Stimulated activated memory B cell treated with anti-CD40 and anti-IgM and Interleukin-4, amounts not matched to agents 10 μg/mL and 1 μg/mL and 100 μg/mL, for 72 hours (primary cell): ENCODE results near the gene RC3H2.
"Not testable (repeated sequence)": the region's sequence is repeated elsewhere in the genome, so short reads cannot be mapped to it uniquely, and the experiment has no call there.

Experiments used
- ATAC-seq: fragments of 150-1000 bp; cut with Tn5 transposase; 2 replicates; pipeline ENCODE4 v1.10.0; 2021
- H3K27ac Mint-ChIP-seq: one replicate; pipeline ENCODE4 v1.8.0; 2022; ENCODE audit warnings: mild to moderate bottlenecking, mixed read lengths
- H3K27me3 Mint-ChIP-seq: one replicate; pipeline ENCODE4 v1.8.0; 2022; ENCODE audit warnings: mixed read lengths
- H3K36me3 Mint-ChIP-seq: one replicate; pipeline ENCODE4 v1.8.0; 2022; ENCODE audit warnings: mixed read lengths
- H3K4me1 Mint-ChIP-seq: one replicate; pipeline ENCODE4 v1.8.0; 2022; ENCODE audit warnings: mixed read lengths
- H3K4me3 Mint-ChIP-seq: one replicate; pipeline ENCODE4 v1.8.0; 2022; ENCODE audit warnings: mild to moderate bottlenecking, moderate library complexity, mixed read lengths
- H3K9me3 Mint-ChIP-seq: one replicate; pipeline ENCODE4 v1.8.0; 2022; ENCODE audit warnings: mixed read lengths

The RC3H2 gene

DNA sequence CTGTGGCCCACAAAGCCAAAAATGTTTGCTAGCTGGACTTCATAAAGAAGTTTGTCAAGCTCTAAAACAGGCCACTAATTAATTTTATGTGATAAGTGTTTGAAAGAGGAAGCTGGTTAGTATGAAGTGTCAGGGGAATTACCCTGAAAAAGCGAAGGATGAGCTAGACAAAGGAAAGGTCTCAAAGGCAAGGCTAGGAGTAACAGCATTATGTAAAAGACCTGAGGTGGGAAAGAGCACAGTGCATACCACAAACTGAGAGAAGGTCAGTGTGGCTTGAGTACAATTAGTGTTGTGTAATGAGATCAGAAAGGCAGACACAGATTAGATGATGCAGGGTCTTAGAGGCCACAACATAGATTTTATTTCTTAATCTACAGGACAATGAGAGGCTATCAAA lies 29.6 kb downstream of the RC3H2 start:
- Mint-ChIP-seq H3K9me3 (no peaks in the 10 kb centered on the region), H3K27me3 (no peaks in the 10 kb centered on the region), H3K36me3 (peaks cover 71% of the 10 kb centered on the region), H3K4me1 (peaks cover 18% of the 10 kb centered on the region), H3K27ac (peak overlapping the region; percentile 71), H3K4me3 (peak overlapping the region; percentile 38)
- ATAC-seq: peak; percentile 77

DNA sequence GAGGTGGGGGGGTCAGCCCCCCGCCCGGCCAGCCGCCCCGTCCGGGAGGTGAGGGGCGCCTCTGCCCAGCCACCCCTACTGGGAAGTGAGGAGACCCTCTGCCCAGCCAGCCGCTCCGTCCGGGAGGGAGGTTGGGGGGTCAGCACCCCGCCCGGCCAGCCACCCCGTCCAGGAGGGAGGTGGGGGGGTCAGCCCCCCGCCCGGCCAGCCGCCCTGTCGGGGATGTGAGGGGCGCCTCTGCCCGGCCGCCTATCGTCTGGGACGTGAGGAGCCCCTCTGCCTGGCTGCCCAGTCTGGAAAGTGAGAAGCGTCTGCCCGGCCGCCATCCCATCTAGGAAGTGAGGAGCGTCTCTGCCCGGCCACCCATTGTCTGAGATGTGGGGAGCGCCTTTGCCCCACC lies 37.9 kb downstream of the RC3H2 start:
- H3K4me3 Mint-ChIP-seq, H3K4me1 Mint-ChIP-seq, H3K9me3 Mint-ChIP-seq, H3K27ac Mint-ChIP-seq, H3K27me3 Mint-ChIP-seq, ATAC-seq: not testable (repeated sequence)
- H3K36me3 Mint-ChIP-seq: peaks cover 61% of the 10 kb centered on the region

DNA sequence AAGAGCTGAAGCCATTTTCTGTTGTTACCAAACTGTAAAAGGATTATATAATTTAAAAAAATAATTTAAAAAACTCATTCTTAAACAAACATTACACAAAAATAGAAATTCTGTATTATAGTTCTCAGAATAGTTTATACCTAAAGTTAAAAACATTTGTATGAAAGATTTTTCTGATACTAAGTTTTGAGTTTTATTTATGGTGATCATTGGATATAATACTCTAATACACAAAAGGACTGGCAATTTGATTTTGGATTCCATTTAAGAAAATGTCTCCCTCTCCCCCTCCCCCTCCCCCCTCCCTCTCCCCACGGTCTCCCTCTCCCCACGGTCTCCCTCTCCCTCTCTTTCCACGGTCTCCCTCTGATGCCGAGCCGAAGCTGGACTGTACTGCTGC lies 39.1 kb downstream of the RC3H2 start:
- Mint-ChIP-seq H3K4me1 (peaks cover 7% of the 10 kb centered on the region), H3K27me3 (no peaks in the 10 kb centered on the region), H3K4me3 (no peak overlapping the region), H3K9me3 (no peaks in the 10 kb centered on the region), H3K27ac (no peak overlapping the region), H3K36me3 (peaks cover 52% of the 10 kb centered on the region)
- no peak for ATAC-seq

DNA sequence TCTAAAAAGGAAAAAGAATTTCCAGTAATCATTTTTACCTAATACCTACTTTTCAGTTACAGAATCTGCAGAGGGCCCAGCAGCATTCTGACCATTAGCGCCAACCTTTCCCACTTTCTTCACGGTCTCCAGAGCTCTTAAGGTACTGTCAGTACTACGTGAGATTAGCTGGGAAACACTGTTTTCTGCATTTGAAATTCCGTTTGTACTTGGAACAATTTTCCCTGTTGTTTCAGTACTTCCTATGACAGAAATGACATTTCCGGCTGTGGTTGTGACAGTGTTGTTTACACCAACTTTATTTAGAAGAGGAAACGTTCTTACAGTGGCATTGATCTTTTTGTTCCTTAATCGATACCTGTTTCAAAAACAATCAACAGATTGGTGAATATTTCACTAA lies 39.9 kb downstream of the RC3H2 start:
- no peak overlapping the region for H3K4me3 Mint-ChIP-seq
- H3K27me3 Mint-ChIP-seq: no peaks in the 10 kb centered on the region
- no peaks in the 10 kb centered on the region for H3K9me3 Mint-ChIP-seq
- H3K4me1 Mint-ChIP-seq: peaks cover 7% of the 10 kb centered on the region
- H3K27ac Mint-ChIP-seq: no peak overlapping the region
- H3K36me3 Mint-ChIP-seq: peaks cover 44% of the 10 kb centered on the region
- ATAC-seq: no peak

DNA sequence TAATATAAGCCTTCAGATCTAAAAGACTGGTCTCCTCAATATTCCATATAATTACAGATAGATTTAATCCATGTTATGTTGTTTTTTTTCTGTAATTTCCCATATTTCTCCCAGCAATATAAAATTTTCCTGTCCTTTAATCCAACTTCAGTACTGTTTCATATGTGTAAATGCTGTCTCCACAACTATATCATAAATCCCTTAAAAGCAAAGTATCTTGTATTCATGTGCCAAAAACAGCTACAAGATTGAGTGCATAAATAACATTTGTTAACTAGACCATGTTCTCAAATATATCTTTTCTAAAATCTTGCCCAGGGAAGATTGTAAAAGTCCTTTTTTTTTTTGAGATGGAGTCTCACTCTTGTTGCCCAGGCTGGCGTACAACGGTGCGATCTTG lies 41.8 kb downstream of the RC3H2 start:
- H3K9me3 Mint-ChIP-seq: no peaks in the 10 kb centered on the region
- no peak overlapping the region for H3K4me3 Mint-ChIP-seq
- H3K36me3 Mint-ChIP-seq: peaks cover 47% of the 10 kb centered on the region
- H3K4me1 Mint-ChIP-seq: peaks cover 7% of the 10 kb centered on the region
- peak overlapping the region; percentile 35 for H3K27ac Mint-ChIP-seq
- H3K27me3 Mint-ChIP-seq: no peaks in the 10 kb centered on the region
- ATAC-seq: no peak

DNA sequence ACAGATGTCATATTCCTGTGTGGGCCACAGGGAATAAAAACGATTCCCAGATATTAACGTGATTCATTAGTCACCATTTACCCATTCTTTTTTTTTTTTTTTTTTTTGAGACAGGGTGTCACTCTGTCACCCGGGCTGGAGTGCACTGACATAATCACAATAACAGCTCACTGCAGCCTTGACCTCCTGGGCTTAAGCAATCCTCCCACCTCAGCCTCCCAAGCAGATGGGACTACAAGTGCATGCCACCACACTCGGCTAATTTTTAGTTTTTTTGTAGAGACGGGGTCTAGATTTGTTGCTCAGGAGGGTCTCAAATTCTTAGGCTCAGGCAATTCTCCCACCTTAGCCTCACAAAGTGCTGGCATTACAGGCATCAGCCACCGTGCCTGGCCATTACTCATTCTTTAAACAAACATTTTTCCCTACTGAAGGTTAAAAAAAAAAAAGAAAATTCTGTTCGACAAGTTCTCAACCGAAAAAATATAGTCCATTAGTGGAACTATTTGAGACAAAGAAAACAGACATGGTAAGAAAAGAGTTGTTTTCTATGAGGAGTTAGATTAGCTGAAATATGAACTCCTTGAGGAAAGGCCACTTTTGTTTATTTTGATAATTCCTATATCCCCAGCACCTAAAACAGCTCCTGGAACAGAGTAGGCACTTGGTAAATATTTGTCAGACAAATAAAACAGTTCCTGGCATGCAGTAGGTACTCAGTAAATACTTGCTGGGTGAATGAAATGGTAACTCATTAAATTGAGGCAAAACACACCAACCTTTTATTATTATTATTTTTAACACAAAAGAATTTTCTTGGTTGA lies 44.6 kb downstream of the RC3H2 start:
- Mint-ChIP-seq H3K27ac (no peak overlapping the region), H3K4me3 (no peak overlapping the region), H3K36me3 (peaks cover 52% of the 10 kb centered on the region), H3K27me3 (no peaks in the 10 kb centered on the region), H3K9me3 (no peaks in the 10 kb centered on the region), H3K4me1 (peaks cover 7% of the 10 kb centered on the region)
- no peak for ATAC-seq

DNA sequence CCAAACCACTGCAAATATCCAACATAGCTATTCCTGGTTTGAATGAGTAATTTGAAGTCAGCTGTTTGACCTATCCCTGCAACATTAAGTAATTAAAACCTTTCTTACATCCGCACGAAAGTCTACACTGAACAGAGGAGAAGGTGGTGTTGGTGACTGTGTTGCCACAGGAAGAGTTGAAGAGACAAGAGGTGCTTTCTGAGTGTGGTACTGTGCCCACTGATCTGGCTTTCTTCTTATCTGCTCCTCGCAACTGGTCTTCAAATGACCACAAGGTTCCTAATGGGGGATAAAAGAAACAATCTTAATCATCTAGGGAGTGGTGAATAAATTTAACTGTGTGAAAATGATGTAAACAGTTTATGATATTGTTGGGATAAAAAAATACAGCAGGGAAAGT lies 47.3 kb downstream of the RC3H2 start:
- H3K9me3 Mint-ChIP-seq: no peaks in the 10 kb centered on the region
- H3K4me3 Mint-ChIP-seq: no peak overlapping the region
- H3K27me3 Mint-ChIP-seq: no peaks in the 10 kb centered on the region
- H3K4me1 Mint-ChIP-seq: peaks cover under 1% of the 10 kb centered on the region
- ATAC-seq: no peak
- H3K36me3 Mint-ChIP-seq: peaks cover 50% of the 10 kb centered on the region
- no peak overlapping the region for H3K27ac Mint-ChIP-seq

DNA sequence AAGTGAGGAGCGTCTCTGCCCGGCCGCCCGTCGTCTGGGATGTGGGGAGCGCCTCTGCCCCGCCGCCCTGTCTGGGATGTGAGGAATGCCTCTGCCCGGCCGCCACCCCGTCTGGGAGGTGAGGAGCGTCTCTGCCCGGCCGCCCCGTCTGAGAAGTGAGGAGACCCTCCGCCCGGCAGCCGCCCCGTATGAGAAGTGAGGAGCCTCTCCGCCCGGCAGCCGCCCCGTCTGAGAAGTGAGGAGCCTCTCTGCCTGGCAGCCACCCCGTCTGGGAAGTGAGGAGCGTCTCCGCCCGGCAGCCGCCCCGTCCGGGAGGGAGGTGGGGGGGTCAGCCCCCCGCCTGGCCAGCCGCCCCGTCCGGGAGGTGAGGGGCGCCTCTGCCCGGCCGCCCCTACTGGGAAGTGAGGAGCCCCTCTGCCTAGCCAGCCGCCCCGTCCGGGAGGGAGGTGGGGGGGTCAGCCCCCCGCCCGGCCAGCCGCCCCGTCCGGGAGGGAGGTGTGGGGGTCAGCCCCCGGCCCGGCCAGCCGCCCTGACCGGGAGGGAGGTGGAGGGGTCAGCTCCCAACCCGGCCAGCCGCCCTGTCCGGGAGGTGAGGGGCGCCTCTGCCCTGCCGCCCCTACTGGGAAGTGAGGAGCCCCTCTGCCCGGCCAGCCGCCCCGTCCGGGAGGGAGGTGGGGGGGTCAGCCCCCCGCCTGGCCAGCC lies 52.9 kb downstream of the RC3H2 start:
- not testable (repeated sequence) for H3K4me3 Mint-ChIP-seq, H3K4me1 Mint-ChIP-seq, H3K27me3 Mint-ChIP-seq, ATAC-seq, H3K27ac Mint-ChIP-seq, H3K9me3 Mint-ChIP-seq
- H3K36me3 Mint-ChIP-seq: peaks cover 48% of the 10 kb centered on the region

DNA sequence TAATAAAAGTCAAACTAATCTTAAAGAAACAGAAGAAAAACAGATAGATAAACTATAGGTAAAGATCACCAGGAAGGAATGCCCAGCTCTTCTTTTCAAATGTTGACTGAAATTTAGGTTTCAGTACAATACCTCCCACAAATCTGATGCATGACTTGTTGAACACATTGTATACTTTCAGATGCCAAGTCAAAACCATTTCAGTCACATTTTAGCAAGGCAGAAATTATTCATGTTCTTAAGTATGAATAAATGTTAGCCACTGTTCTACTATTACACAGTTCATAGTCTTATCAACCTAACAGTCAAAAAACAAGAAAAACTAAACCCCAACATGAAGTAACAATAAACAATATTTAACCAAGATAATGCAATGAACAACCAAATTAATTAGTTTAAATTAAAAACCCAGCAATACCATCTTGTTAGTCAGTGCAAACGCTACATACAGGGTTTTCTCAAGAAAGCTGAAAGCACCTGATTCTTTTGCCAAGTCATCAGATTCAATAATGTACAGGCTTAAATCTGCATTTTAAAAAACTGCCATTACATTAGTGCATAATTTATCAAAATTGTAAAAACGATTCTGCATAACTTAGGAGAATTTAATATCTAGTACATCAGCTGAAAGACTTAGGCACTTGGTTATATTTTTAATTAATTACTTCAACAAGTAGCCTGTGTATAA lies 56.8 kb downstream of the RC3H2 start:
- Mint-ChIP-seq H3K27me3 (no peaks in the 10 kb centered on the region), H3K27ac (no peak overlapping the region), H3K36me3 (peaks cover 44% of the 10 kb centered on the region), H3K4me1 (no peaks in the 10 kb centered on the region), H3K4me3 (no peak overlapping the region), H3K9me3 (no peaks in the 10 kb centered on the region)
- ATAC-seq: no peak

DNA sequence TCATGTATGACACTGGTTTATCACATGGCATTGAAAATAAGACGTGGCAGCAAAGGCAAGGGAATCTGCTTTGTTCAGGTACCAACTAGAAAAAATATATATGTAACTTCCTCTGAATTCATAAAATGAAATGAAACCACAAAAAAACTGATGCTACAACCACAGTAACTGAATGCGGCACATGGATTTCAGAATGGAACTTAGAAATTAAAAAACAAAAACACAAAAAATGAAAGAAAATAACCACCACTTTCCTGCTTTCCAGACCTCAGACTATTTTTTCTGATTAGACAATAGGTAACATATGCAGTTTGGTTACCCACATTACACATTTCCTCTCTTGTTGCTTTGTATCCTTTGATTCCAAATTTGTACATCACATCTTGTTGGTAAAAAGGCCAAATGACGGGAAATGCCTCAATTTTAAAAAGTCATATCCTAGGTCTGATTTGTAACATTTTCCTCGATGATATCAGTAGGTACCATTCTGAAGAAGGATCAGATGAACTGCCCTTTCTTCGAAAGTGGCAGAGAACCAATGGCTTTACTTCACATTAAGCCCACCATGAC lies 58.7 kb downstream of the RC3H2 start:
- no peak for ATAC-seq
- Mint-ChIP-seq H3K36me3 (peaks cover 41% of the 10 kb centered on the region), H3K9me3 (no peaks in the 10 kb centered on the region), H3K4me3 (no peak overlapping the region), H3K27ac (no peak overlapping the region), H3K4me1 (no peaks in the 10 kb centered on the region), H3K27me3 (no peaks in the 10 kb centered on the region)

DNA sequence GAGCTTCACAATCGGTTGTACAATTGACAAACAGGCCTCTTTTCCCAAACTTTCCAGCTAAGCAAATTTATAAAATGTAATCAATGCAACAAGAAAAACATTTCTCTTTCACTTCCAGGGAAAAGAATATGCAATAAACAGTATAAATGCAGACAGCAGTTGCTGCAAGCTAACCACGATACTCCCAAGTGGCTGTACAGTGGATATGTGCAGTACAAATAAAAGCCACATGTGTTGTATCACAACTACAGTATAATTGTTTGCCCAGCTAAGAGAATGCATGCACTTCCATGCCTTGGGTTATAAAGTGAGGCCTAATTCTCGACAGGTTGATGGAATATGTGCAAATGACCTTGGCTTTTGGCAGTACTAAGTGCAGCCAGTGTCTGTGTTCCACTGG lies 60.0 kb downstream of the RC3H2 start:
- no peak overlapping the region for H3K4me3 Mint-ChIP-seq
- H3K4me1 Mint-ChIP-seq: no peaks in the 10 kb centered on the region
- ATAC-seq: no peak
- H3K9me3 Mint-ChIP-seq: no peaks in the 10 kb centered on the region
- peaks cover 29% of the 10 kb centered on the region for H3K36me3 Mint-ChIP-seq
- H3K27me3 Mint-ChIP-seq: no peaks in the 10 kb centered on the region
- no peak overlapping the region for H3K27ac Mint-ChIP-seq

DNA sequence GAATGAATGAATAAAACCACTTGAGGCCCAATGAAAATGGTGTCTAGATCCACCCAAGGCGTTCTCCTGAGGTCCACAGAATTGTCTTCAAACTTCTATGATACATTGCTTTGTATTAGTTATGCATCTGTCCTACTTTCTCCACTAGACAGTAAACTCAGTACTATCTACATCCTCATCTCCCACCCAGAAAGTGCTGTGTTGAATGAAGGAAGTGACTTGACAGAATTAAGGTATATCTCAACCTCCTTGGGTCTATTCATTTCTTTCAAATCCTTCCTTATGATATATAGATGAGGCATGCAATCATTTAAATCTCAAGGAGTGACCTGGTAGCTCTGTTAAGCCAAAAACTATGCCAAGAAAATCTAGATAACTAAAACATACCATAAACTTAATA lies 61.0 kb downstream of the RC3H2 start:
- Mint-ChIP-seq H3K27ac (no peak overlapping the region), H3K9me3 (no peaks in the 10 kb centered on the region), H3K4me3 (no peak overlapping the region), H3K27me3 (no peaks in the 10 kb centered on the region), H3K36me3 (peaks cover 22% of the 10 kb centered on the region), H3K4me1 (no peaks in the 10 kb centered on the region)
- no peak for ATAC-seq

DNA sequence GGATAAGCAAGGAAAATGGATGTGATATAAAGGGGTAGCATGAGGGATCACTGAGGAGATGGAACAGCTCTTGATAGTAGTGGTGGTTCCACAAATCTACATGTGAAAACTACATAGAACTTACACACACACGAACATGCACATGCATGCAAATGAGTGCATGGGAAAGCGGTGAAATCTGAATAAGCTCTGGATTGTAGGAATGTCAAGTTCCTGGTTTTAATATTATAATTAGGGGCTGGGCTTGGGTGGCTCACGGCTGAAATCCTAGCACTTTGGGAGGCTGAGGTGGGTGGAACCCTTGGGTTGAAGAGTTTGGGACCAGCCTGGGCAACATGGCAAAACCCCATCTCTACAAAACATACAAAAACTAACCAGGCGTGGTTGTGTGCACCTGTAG lies 63.7 kb downstream of the RC3H2 start:
- ATAC-seq: no peak
- Mint-ChIP-seq H3K4me3 (no peak overlapping the region), H3K9me3 (no peaks in the 10 kb centered on the region), H3K4me1 (no peaks in the 10 kb centered on the region), H3K36me3 (peaks cover 9% of the 10 kb centered on the region), H3K27me3 (no peaks in the 10 kb centered on the region), H3K27ac (no peak overlapping the region)

DNA sequence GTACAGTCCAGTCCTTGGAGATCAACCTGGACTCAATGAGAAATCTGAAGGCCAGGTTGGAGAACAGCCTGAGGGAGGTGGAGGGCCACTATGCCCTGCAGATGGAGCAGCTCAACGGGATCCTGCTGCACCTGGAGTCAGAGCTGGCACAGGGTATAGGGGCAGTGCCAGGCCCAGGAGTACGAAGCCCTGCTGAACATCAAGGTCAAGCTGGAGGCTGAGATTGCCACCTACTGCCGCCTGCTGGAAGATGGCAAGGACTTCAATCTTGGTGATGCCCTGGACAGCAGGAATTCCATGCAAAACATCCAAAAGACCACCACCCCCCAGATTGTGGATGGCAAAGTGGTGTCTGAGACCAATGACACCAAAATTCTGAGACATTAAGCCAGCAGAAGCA lies 66.7 kb downstream of the RC3H2 start:
- not testable (repeated sequence) for H3K4me3 Mint-ChIP-seq, H3K27me3 Mint-ChIP-seq, H3K36me3 Mint-ChIP-seq, H3K27ac Mint-ChIP-seq, H3K9me3 Mint-ChIP-seq, ATAC-seq
- peaks cover 11% of the 10 kb centered on the region for H3K4me1 Mint-ChIP-seq

DNA sequence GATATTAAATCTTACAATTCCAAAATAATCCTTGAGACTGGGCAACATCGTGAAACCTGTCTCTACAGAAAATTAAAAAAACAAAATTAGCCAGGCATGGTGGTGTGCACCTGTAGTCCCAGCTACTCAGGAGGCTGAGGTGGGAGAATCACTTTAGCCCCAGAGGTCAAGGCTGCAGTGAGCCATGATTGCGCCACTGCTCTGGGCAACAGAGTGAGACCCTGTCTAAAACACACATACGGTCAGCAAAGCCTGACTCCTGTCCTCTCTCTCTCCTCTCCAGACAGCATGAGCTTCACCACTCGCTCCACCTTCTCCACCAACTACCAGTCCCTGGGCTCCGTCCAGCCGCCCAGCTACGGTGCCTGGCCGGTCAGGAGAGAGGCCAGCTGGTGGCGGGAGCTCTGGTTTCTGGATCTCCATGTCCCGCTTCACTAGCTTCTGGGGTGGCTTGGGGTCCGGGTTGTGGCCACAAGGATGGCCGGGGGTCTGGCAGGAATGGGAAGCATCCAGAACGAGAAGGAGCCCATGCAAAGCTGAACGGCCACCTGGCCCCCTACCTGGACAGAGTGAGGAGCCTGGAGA lies 67.8 kb downstream of the RC3H2 start:
- no peaks in the 10 kb centered on the region for H3K36me3 Mint-ChIP-seq
- H3K4me3 Mint-ChIP-seq: no peak overlapping the region
- H3K4me1 Mint-ChIP-seq: peaks cover 11% of the 10 kb centered on the region
- H3K27me3 Mint-ChIP-seq: no peaks in the 10 kb centered on the region
- H3K9me3 Mint-ChIP-seq: no peaks in the 10 kb centered on the region
- no peak overlapping the region for H3K27ac Mint-ChIP-seq
- no peak for ATAC-seq
